HL-60/S4 treated with retinoic acid at 250 ng/mL for 4 days and 3 days (cell line): Measurements from ENCODE around the gene C20orf204.

ENCODE experiments used
- in situ Hi-C: fragments of 300-500 bp; cut with MboI; formaldehyde crosslinking; loops from 2 replicates; pipeline ENCODE4 v1.7.0; 2022; ENCODE audit warnings: low sequenced_read_pairs

The C20orf204 gene

GRCh38 chr20:64041040-64041780 is 5.2 kb downstream of the C20orf204 start:
- in situ Hi-C loops, result no loop called here

- in situ Hi-C loops, result no loop called here
Observed at GRCh38 chr20:64041781-64042053, 5.7 kb downstream of the C20orf204 start.

- in situ Hi-C loops, result no loop called here
Observed at GRCh38 chr20:64042054-64042781, 6.2 kb downstream of the C20orf204 start.

- in situ Hi-C loops, result no loop called here
Observed at GRCh38 chr20:64043768-64044167, 7.8 kb downstream of the C20orf204 start.

GRCh38 chr20:64044484-64045247 is 8.7 kb downstream of the C20orf204 start:
- in situ Hi-C loops, result no loop called here

GRCh38 chr20:64045346-64046011 is 9.5 kb downstream of the C20orf204 start:
- in situ Hi-C loops, result no loop called here

GRCh38 chr20:64047046-64047389 is 11.0 kb downstream of the C20orf204 start:
- in situ Hi-C loops, result no loop called here

- in situ Hi-C loops, result no loop called here
Observed at GRCh38 chr20:64047968-64048401, 12.0 kb downstream of the C20orf204 start.

GRCh38 chr20:64048402-64049044 is 12.5 kb downstream of the C20orf204 start:
- in situ Hi-C loops, result no loop called here

- in situ Hi-C loops, result no loop called here
Observed at GRCh38 chr20:64049060-64049877, 13.3 kb downstream of the C20orf204 start, which contains the start of gene SOX18. TSS of gene SOX18 (minus strand) at chr20:64049639. CDS start at chr20:64049516, 123 bp downstream.

- in situ Hi-C loops, result no loop called here
Observed at GRCh38 chr20:64049878-64050260, 13.9 kb downstream of the C20orf204 start.

- in situ Hi-C loops, result no loop called here
Observed at GRCh38 chr20:64050261-64051032, 14.5 kb downstream of the C20orf204 start.

- in situ Hi-C loops, result no loop called here
Observed at GRCh38 chr20:64051033-64051452, 15.1 kb downstream of the C20orf204 start.

GRCh38 chr20:64051561-64052325 is 15.8 kb downstream of the C20orf204 start:
- in situ Hi-C loops, result no loop called here

- in situ Hi-C loops, result no loop called here
Observed at GRCh38 chr20:64052326-64052722, 16.3 kb downstream of the C20orf204 start.

GRCh38 chr20:64052987-64053840 is 17.2 kb downstream of the C20orf204 start:
- in situ Hi-C loops, result no loop called here

- in situ Hi-C loops, result no loop called here
Observed at GRCh38 chr20:64053841-64054661, 18.1 kb downstream of the C20orf204 start.
